A673 (cell line): ENCODE results near the gene APOC1. TPM values are rescaled to one million over a fixed set of nuclear protein-coding genes. Genes with fewer than 3 reads are reported as not detected.
"Not testable (repeated sequence)": the region's sequence is repeated elsewhere in the genome, so short reads cannot be mapped to it uniquely, and the experiment has no call there.

Experiments used
- Bru-seq: library from RNA; stranded (reverse); fragments of 400-500 nt; gene quantifications from one replicate; lab custom pipeline; 2021; lab: Mats Ljungman, UMichigan
- BruChase-seq, 2 experiments: library from RNA; stranded (reverse); fragments of 400-500 nt; gene quantifications; one replicate each; lab custom pipeline; 2021; lab: Mats Ljungman, UMichigan
- BruUV-seq: library from RNA; stranded (reverse); fragments of 400-500 nt; replicated peaks from 2 replicates; lab custom pipeline; 2021; lab: Mats Ljungman, UMichigan
- CTCF ChIA-PET: fragments of 300-600 bp; sonication (Branson Sonifier 250); formaldehyde crosslinking; loops from one replicate; lab custom pipeline; 2022; ENCODE audit warnings: antibody characterized with exemption; lab: Charles Lee
- POLR2A ChIA-PET: fragments of 300-600 bp; sonication (Branson Sonifier 250); formaldehyde crosslinking; loops from one replicate; lab custom pipeline; 2022; ENCODE audit warnings: antibody characterized with exemption; ENCODE audit not compliant: low non-redundant PET; lab: Charles Lee
- DNase-seq: peaks from one replicate; pipeline ENCODE4 v3.0.0-alpha.2; 2015; ENCODE audit warnings: low spot score
- H3K27ac ChIP-seq: fragments of 200-600 bp; sonication (generic); 2 replicates; pipeline ENCODE4 v1.5.1; 2016; ENCODE audit warnings: mixed run types, low read depth, mild to moderate bottlenecking, mixed read lengths, antibody characterized with exemption, low read length; ENCODE audit not compliant: poor library complexity, severe bottlenecking
- H3K27me3 ChIP-seq: fragments of 200-600 bp; sonication (generic); replicated peaks from 2 replicates; pipeline ENCODE4 v1.6.1; 2017; ENCODE audit warnings: mixed run types, low read depth, mild to moderate bottlenecking, mixed read lengths, antibody characterized with exemption, low read length; ENCODE audit not compliant: insufficient read depth, poor library complexity
- H3K36me3 ChIP-seq: fragments of 200-600 bp; sonication (generic); 2 replicates; pipeline ENCODE4 v1.6.1; 2016; ENCODE audit warnings: mixed run types, mild to moderate bottlenecking, mixed read lengths, antibody characterized with exemption, low read length; ENCODE audit not compliant: insufficient read depth, poor library complexity, severe bottlenecking
- H3K4me1 ChIP-seq: fragments of 200-600 bp; sonication (generic); 2 replicates; pipeline ENCODE4 v1.6.1; 2017; ENCODE audit warnings: mixed run types, mild to moderate bottlenecking, mixed read lengths, antibody characterized with exemption, low read length; ENCODE audit not compliant: insufficient read depth, poor library complexity, severe bottlenecking
- H3K4me3 ChIP-seq: fragments of 200-600 bp; sonication (generic); 2 replicates; pipeline ENCODE4 v1.5.1; 2016; ENCODE audit warnings: low read depth, mixed run types, mild to moderate bottlenecking, mixed read lengths, low read length; ENCODE audit not compliant: poor library complexity, severe bottlenecking
- H3K9me3 ChIP-seq: fragments of 200-600 bp; sonication (generic); 2 replicates; pipeline ENCODE4 v1.6.1; 2016; ENCODE audit warnings: mixed run types, low read depth, mild to moderate bottlenecking, mixed read lengths, antibody characterized with exemption, low read length; ENCODE audit not compliant: poor library complexity, severe bottlenecking
- CTCF ChIP-seq: fragments of 300-800, 200-600 bp; sonication (generic); conservative IDR thresholded peaks from 2 replicates; pipeline ENCODE4 v1.5.1; 2017; ENCODE audit warnings: low read depth, mild to moderate bottlenecking, antibody characterized with exemption, low read length, moderate library complexity, mixed read lengths
- EZH2 ChIP-seq: fragments of 200-600 bp; sonication (generic); IDR thresholded peaks from 2 replicates; pipeline ENCODE4 v1.6.1; 2017; ENCODE audit warnings: borderline replicate concordance, low read depth, mild to moderate bottlenecking, mixed read lengths, antibody characterized with exemption, low read length; ENCODE audit not compliant: poor library complexity, severe bottlenecking
- intact Hi-C: fragments of 100-400 bp; cut with micrococcal nuclease; formaldehyde crosslinking; loops from one replicate; pipeline ENCODE4 v1.10.0; 2022; ENCODE audit not compliant: unreplicated experiment
- long read RNA-seq: library from polyadenylated mRNA; stranded (forward); transcript quantifications from one replicate; pipeline ENCODE4 v2.0.0, GENCODE V29; 2022
- total RNA-seq: library from RNA; stranded (reverse); gene quantifications from 2 replicates; pipeline ENCODE4 v1.2.3, GENCODE V29; 2021

Gene APOC1
- 2.3 and 5.5 TPM in 2 replicates for total RNA-seq
- Bru-seq, nascent RNA = percentile 11 among the genes with signal in this experiment
- BruChase-seq, experiment 1, labeled RNA remaining after a 2-hour chase = percentile 15 among the genes with signal in this experiment
- BruChase-seq, experiment 2, labeled RNA remaining after a 6-hour chase = percentile 22 among the genes with signal in this experiment
- long read RNA-seq, partial matches to known transcripts = 0 of 2 reads
- long read RNA-seq, other reads (novel, unspliced or antisense) = 0 of 2 reads

DNA sequence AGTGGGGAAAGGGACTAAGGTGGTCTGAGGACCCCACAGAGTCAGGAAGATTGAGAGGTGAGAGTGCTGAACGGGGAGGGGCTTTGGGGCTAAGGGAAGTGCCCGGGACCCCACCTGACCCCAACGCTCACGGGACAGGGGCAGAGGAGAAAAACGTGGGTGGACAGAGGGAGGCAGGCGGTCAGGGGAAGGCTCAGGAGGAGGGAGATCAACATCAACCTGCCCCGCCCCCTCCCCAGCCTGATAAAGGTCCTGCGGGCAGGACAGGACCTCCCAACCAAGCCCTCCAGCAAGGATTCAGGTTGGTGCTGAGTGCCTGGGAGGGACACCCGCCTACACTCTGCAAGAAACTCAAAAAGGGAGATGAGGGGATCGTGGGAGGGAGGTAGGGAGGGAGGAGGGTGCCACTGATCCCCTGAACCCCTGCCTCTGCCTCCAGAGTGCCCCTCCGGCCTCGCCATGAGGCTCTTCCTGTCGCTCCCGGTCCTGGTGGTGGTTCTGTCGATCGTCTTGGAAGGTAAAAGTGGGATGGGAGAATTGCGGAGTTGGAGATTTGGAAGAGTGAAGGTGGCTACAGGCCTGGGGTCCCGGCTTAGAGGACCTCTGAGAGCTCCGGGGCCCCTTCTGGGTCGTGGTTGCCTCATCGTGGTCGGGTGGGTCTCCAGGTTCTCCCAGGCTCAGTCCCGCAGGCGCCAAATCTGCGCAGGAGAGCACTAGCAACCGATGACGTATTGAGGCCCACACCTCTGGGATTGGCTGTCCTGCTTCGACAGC lies at the start of gene APOC1:
APOC1 (plus strand) TSS at position 176 of the 774 bp plus-strand sequence; CDS start at position 460, 284 bp downstream.
- H3K36me3 ChIP-seq, H3K9me3 ChIP-seq, H3K27me3 ChIP-seq, intact Hi-C loops, POLR2A ChIA-PET: not testable (repeated sequence)
- peak within 1 kb of the TSS; percentile 48 for H3K4me3 ChIP-seq
- H3K4me1 ChIP-seq = peaks cover 12% of the 10 kb centered on the region
- BruUV-seq = TSS peak; percentile 81
- CTCF ChIA-PET = interaction anchor here (0.6 kb wide), 1 partner anchor 160 kb away, joined by 3 read pairs; no protein-coding TSS in a partner anchor
- H3K27ac ChIP-seq = peak within 1 kb of the TSS; percentile 91
- peak; percentile 91 for DNase-seq

- H3K27ac ChIP-seq = no peak overlapping the region
- no peaks in the 10 kb centered on the region for H3K4me1 ChIP-seq
- no peaks in the 10 kb centered on the region for H3K36me3 ChIP-seq
- no peak overlapping the region for H3K4me3 ChIP-seq
- POLR2A ChIA-PET = no interaction called here
- DNase-seq = no peak
- H3K9me3 ChIP-seq = no peaks in the 10 kb centered on the region
- intact Hi-C loops = no loop called here
- no TSS peak for BruUV-seq
- CTCF ChIA-PET = no interaction called here
- no peaks in the 10 kb centered on the region for H3K27me3 ChIP-seq
- no peak for TF ChIP-seq EZH2
- no peak for TF ChIP-seq CTCF
These were observed 49.1 kb upstream of the APOC1 start for GRCh38 chr19:44865196-44865767.

GRCh38 chr19:44866664-44867063 lies 47.7 kb upstream of the APOC1 start:
- H3K4me3 ChIP-seq = no peak overlapping the region
- H3K36me3 ChIP-seq = no peaks in the 10 kb centered on the region
- POLR2A ChIA-PET = no interaction called here
- no TSS peak for BruUV-seq
- CTCF ChIA-PET = no interaction called here
- no peaks in the 10 kb centered on the region for H3K9me3 ChIP-seq
- H3K4me1 ChIP-seq = no peaks in the 10 kb centered on the region
- H3K27me3 ChIP-seq = no peaks in the 10 kb centered on the region
- DNase-seq = no peak
- intact Hi-C loops = no loop called here
- TF ChIP-seq EZH2 = no peak
- TF ChIP-seq CTCF = no peak
- H3K27ac ChIP-seq = no peak overlapping the region
